ENCODE data around the gene ZNF385D.

Gene ZNF385D

GRCh38 chr3:21446945-21447475 lies 304.0 kb downstream of the ZNF385D start:
- no peak for TF ChIP-seq EZH2 (IDR thresholded peaks at IDR 0.05)
- no peak for TF ChIP-seq FOXP2 (optimal IDR thresholded peaks at IDR 0.05; ENCODE audit: control extremely low read depth, extremely low read length, insufficient read depth)
- TF ChIP-seq POLR2AphosphoS5 (IDR thresholded peaks at IDR 0.05; ENCODE audit: borderline replicate concordance, low read depth, low read length), result no peak
- Histone ChIP-seq H3K27ac (no peak overlapping the region), H3K9me3 (ENCODE audit: low read depth, low read length) (no peaks in the 10 kb centered on the region), H3K4me3 (no peak overlapping the region), H3K9ac (ENCODE audit: insufficient read length) (no peak overlapping the region), H3K36me3 (ENCODE audit: insufficient read depth, low read length) (no peaks in the 10 kb centered on the region)
- DNase-seq (ENCODE audit: low read depth, low spot score), result no peak

- Histone ChIP-seq H3K9ac (ENCODE audit: insufficient read length) (no peak overlapping the region), H3K36me3 (ENCODE audit: insufficient read depth, low read length) (no peaks in the 10 kb centered on the region), H3K27ac (no peak overlapping the region), H3K9me3 (ENCODE audit: low read depth, low read length) (no peaks in the 10 kb centered on the region), H3K4me3 (no peak overlapping the region)
- DNase-seq (ENCODE audit: low read depth, low spot score), result no peak
- no peak for TF ChIP-seq POLR2AphosphoS5 (IDR thresholded peaks at IDR 0.05; ENCODE audit: borderline replicate concordance, low read depth, low read length)
- TF ChIP-seq EZH2 (IDR thresholded peaks at IDR 0.05), result no peak
- TF ChIP-seq FOXP2 (optimal IDR thresholded peaks at IDR 0.05; ENCODE audit: control extremely low read depth, extremely low read length, insufficient read depth), result no peak
Observed at GRCh38 chr3:21446027-21446426, 305.0 kb downstream of the ZNF385D start.

- no peak overlapping the region for H3K4me3 ChIP-seq
- TF ChIP-seq POLR2AphosphoS5 (IDR thresholded peaks at IDR 0.05; ENCODE audit: borderline replicate concordance, low read depth, low read length) (no peak), EZH2 (IDR thresholded peaks at IDR 0.05) (no peak), FOXP2 (optimal IDR thresholded peaks at IDR 0.05; ENCODE audit: control extremely low read depth, extremely low read length, insufficient read depth) (no peak)
Observed at GRCh38 chr3:21441821-21442220, 309.2 kb downstream of the ZNF385D start.

GRCh38 chr3:21436835-21437234 lies 314.2 kb downstream of the ZNF385D start:
- Histone ChIP-seq H3K4me3 (no peak overlapping the region), H3K27ac (no peak overlapping the region), H3K9me3 (ENCODE audit: low read depth, low read length) (no peaks in the 10 kb centered on the region), H3K9ac (ENCODE audit: insufficient read length) (no peak overlapping the region), H3K36me3 (ENCODE audit: insufficient read depth, low read length) (no peaks in the 10 kb centered on the region)
- no peak for DNase-seq (ENCODE audit: low read depth, low spot score)
- no peak for TF ChIP-seq EZH2 (IDR thresholded peaks at IDR 0.05)
- no peak for TF ChIP-seq POLR2AphosphoS5 (IDR thresholded peaks at IDR 0.05; ENCODE audit: borderline replicate concordance, low read depth, low read length)
- no peak for TF ChIP-seq FOXP2 (optimal IDR thresholded peaks at IDR 0.05; ENCODE audit: control extremely low read depth, extremely low read length, insufficient read depth)

More at GRCh38 chr3:21441821-21442220, 309.2 kb downstream of the ZNF385D start:
- Histone ChIP-seq H3K36me3 (ENCODE audit: insufficient read depth, low read length) (no peaks in the 10 kb centered on the region), H3K9me3 (ENCODE audit: low read depth, low read length) (no peaks in the 10 kb centered on the region), H3K9ac (ENCODE audit: insufficient read length) (no peak overlapping the region), H3K27ac (no peak overlapping the region)
- DNase-seq (ENCODE audit: low read depth, low spot score), result no peak

- no peak for TF ChIP-seq FOXP2 (optimal IDR thresholded peaks at IDR 0.05; ENCODE audit: control extremely low read depth, extremely low read length, insufficient read depth)
- TF ChIP-seq POLR2AphosphoS5 (IDR thresholded peaks at IDR 0.05; ENCODE audit: borderline replicate concordance, low read depth, low read length), result no peak
- TF ChIP-seq EZH2 (IDR thresholded peaks at IDR 0.05), result no peak
- Histone ChIP-seq H3K4me3 (no peak overlapping the region), H3K9ac (ENCODE audit: insufficient read length) (no peak overlapping the region), H3K9me3 (ENCODE audit: low read depth, low read length) (no peaks in the 10 kb centered on the region), H3K36me3 (ENCODE audit: insufficient read depth, low read length) (no peaks in the 10 kb centered on the region), H3K27ac (no peak overlapping the region)
- no peak for DNase-seq (ENCODE audit: low read depth, low spot score)
Observed at GRCh38 chr3:21435871-21436270, 315.1 kb downstream of the ZNF385D start.

- no peak for DNase-seq (ENCODE audit: low read depth, low spot score)
- Histone ChIP-seq H3K27ac (no peak overlapping the region), H3K4me3 (no peak overlapping the region), H3K9ac (ENCODE audit: insufficient read length) (no peak overlapping the region), H3K9me3 (ENCODE audit: low read depth, low read length) (no peaks in the 10 kb centered on the region), H3K36me3 (ENCODE audit: insufficient read depth, low read length) (no peaks in the 10 kb centered on the region)
- TF ChIP-seq EZH2 (IDR thresholded peaks at IDR 0.05), result no peak
- TF ChIP-seq POLR2AphosphoS5 (IDR thresholded peaks at IDR 0.05; ENCODE audit: borderline replicate concordance, low read depth, low read length), result no peak
- no peak for TF ChIP-seq FOXP2 (optimal IDR thresholded peaks at IDR 0.05; ENCODE audit: control extremely low read depth, extremely low read length, insufficient read depth)
Observed at GRCh38 chr3:21434310-21434709, 316.7 kb downstream of the ZNF385D start.

- Histone ChIP-seq H3K4me3 (no peak overlapping the region), H3K9ac (ENCODE audit: insufficient read length) (no peak overlapping the region), H3K36me3 (ENCODE audit: insufficient read depth, low read length) (no peaks in the 10 kb centered on the region), H3K9me3 (ENCODE audit: low read depth, low read length) (no peaks in the 10 kb centered on the region), H3K27ac (no peak overlapping the region)
- no peak for TF ChIP-seq FOXP2 (optimal IDR thresholded peaks at IDR 0.05; ENCODE audit: control extremely low read depth, extremely low read length, insufficient read depth)
- no peak for TF ChIP-seq POLR2AphosphoS5 (IDR thresholded peaks at IDR 0.05; ENCODE audit: borderline replicate concordance, low read depth, low read length)
- TF ChIP-seq EZH2 (IDR thresholded peaks at IDR 0.05), result no peak
- DNase-seq (ENCODE audit: low read depth, low spot score), result no peak
Observed at GRCh38 chr3:21433751-21434150, 317.3 kb downstream of the ZNF385D start.

- H3K36me3 ChIP-seq (ENCODE audit: insufficient read depth, low read length), result no peaks in the 10 kb centered on the region
- H3K9me3 ChIP-seq (ENCODE audit: low read depth, low read length), result no peaks in the 10 kb centered on the region
- no peak overlapping the region for H3K27ac ChIP-seq
- DNase-seq (ENCODE audit: low read depth, low spot score), result no peak
- H3K9ac ChIP-seq (ENCODE audit: insufficient read length), result no peak overlapping the region
- TF ChIP-seq POLR2AphosphoS5 (IDR thresholded peaks at IDR 0.05; ENCODE audit: borderline replicate concordance, low read depth, low read length) (no peak), FOXP2 (optimal IDR thresholded peaks at IDR 0.05; ENCODE audit: control extremely low read depth, extremely low read length, insufficient read depth) (no peak), EZH2 (IDR thresholded peaks at IDR 0.05) (no peak)
- H3K4me3 ChIP-seq, result no peak overlapping the region
Observed at GRCh38 chr3:21426920-21427319, 324.1 kb downstream of the ZNF385D start.

- H3K4me3 ChIP-seq, result no peak overlapping the region
- H3K36me3 ChIP-seq (ENCODE audit: insufficient read depth, low read length), result no peaks in the 10 kb centered on the region
- no peak for DNase-seq (ENCODE audit: low read depth, low spot score)
- H3K9ac ChIP-seq (ENCODE audit: insufficient read length), result no peak overlapping the region
- H3K27ac ChIP-seq, result no peak overlapping the region
- TF ChIP-seq EZH2 (IDR thresholded peaks at IDR 0.05), result no peak
- no peaks in the 10 kb centered on the region for H3K9me3 ChIP-seq (ENCODE audit: low read depth, low read length)
Observed at GRCh38 chr3:21425715-21426114, 325.3 kb downstream of the ZNF385D start.

All from SK-N-MC (cell line).